Activated CD4-positive, alpha-beta T cell treated with anti-CD3 and anti-CD28 coated beads, Interleukin-2, amount 50 U/mL, for 4 hours (primary cell): ENCODE results near the gene NOLC1.

ENCODE experiments used
- DNase-seq, 2 experiments: peaks; one replicate each; pipeline ENCODE4 v3.0.0-alpha.2; 2020

Gene NOLC1

DNA sequence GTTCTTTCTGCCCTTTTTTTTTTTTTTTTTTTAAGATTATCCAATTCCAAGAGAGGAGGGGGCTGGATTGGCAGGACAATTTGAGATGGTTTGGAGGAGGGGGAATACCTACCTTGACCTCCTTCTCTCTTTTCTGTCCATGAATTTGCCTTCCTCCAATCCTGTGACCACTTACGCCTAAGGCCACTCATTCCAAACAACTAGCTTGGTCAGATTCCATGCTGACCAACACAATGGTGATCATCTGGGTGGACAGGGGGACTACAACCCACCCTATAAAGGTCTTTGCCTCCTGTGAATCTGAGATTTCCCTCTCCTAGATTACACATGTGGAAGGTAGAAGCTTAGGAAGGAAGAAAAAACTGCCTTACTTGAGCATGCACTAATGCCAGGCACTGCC lies 29.7 kb upstream of the NOLC1 start:
- no peak for DNase-seq

GRCh38 chr10:102123223-102123622 lies 29.0 kb upstream of the NOLC1 start:
- DNase-seq: no peak

- no peak for DNase-seq
Measured at GRCh38 chr10:102131286-102132170, 20.7 kb upstream of the NOLC1 start.

- DNase-seq: no peak
Measured at GRCh38 chr10:102132193-102132562, 20.0 kb upstream of the NOLC1 start.

- DNase-seq: peak; percentile 96 to 98
Measured at GRCh38 chr10:102132563-102133372, 19.4 kb upstream of the NOLC1 start, which contains the start of gene PPRC1. TSS of gene PPRC1 (plus strand) at chr10:102133040. CDS start at chr10:102133069, 29 bp downstream.

DNA sequence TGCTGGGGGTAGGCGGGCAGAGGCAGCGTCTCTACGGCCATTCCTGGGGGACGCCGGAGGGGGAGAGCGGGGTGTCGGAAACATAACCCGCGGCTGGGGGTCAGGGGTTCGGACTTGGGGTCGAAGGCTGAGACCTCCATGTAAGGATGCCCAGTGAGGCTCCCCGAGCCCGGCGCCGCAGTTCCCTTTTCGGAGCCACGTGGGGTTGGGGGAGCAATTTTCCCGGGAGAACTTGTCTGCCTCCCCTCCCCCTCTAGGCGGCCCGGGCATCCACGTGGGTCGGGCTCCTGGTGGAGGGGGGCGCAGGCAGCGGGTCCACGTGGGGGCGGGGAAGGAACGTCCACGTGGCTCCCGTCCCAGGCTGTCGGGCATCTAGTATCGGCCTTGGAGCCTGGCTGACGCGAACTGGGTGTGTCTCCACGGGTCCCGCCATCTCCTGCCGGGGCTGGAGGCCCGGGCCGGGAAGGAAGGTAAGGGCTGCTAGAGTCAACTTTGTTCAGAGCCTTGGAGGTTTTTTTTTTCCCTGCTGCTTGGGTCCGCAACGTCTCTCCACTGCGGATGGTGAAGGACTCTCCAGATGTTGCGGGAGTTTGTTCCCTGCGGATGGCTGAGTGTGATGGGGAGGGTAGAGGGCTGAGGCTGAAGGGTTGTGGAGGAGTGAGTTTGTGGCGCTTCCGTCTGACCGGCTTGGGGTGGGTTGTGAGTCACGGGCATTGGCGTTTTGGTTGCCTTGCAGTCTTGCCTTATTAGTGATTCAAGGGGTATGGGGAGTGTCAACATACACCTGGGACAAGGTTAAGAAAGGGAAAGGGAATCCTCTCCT lies 18.6 kb upstream of the NOLC1 start:
- peak; percentile 61 to 67 for DNase-seq

GRCh38 chr10:102134416-102134815 lies 17.8 kb upstream of the NOLC1 start:
- no peak for DNase-seq

DNA sequence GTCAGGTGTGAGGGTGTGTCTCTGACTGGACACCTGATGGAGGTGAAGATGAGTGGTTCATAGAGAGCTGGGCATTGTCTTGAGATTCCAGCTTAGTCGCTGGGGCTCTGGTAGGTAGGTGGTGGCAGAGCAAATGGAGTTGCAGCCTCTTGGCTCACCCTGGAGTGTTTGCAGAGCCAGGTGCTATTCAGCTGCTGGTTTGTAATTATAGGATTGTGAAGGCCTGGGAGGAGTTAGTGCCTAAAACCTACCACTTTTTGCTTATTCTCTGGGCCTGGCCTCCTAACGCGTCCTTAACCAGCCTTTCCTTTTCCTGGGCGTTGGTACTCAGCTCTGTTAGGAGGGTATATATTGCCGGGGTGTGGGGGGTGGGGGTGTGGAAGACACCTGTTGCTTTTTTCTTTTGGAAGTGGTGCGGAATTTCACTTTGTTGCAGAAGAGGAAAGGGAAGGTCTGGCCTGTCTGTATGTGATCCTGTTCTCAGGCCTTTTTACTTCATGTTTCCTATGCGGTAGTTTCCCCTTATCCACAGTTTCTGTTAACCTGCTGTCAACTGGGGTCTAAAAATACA lies 16.1 kb upstream of the NOLC1 start:
- no peak for DNase-seq

DNA sequence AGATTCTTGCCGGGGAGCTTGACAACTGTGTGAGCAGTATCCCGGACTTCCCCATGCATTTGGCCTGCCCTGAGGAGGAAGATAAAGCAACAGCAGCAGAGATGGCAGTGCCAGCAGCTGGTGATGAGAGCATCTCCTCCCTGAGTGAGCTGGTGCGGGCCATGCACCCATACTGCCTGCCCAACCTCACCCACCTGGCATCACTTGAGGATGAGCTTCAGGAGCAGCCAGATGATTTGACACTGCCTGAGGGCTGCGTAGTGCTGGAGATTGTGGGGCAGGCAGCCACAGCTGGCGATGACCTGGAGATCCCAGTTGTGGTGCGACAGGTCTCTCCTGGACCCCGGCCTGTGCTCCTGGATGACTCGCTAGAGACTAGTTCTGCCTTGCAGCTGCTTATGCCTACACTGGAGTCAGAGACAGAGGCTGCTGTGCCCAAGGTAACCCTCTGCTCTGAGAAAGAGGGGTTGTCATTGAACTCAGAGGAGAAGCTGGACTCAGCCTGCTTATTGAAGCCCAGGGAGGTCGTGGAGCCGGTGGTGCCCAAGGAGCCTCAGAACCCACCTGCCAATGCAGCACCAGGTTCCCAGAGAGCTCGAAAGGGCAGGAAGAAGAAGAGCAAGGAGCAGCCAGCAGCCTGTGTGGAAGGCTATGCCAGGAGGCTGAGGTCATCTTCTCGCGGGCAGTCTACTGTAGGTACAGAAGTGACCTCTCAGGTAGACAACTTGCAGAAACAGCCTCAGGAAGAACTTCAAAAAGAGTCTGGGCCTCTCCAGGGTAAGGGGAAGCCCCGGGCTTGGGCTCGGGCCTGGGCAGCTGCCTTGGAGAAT lies 12.7 kb upstream of the NOLC1 start:
- no peak for DNase-seq

GRCh38 chr10:102140218-102140617 lies 12.0 kb upstream of the NOLC1 start:
- DNase-seq: no peak

- DNase-seq: no peak
Measured at GRCh38 chr10:102140913-102141540, 11.2 kb upstream of the NOLC1 start.

DNA sequence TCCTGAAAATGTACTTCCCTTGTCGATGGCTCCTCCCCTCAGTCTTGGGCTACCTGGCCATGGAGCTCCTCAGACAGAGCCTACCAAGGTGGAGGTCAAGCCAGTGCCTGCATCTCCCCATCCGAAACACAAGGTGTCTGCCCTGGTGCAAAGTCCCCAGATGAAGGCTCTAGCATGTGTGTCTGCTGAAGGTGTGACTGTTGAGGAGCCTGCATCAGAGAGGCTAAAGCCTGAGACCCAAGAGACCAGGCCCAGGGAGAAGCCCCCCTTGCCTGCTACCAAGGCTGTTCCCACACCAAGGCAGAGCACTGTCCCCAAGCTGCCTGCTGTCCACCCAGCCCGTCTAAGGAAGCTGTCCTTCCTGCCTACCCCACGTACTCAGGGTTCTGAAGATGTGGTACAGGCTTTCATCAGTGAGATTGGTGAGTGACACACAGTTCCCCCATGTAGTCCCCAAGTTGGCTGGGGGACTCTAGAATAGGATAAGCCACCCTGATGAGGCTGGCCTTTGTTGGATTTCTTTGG lies 10.5 kb upstream of the NOLC1 start:
- no peak for DNase-seq

GRCh38 chr10:102146971-102147428 lies 5.2 kb upstream of the NOLC1 start:
- DNase-seq: no peak

- DNase-seq: no peak
Measured at GRCh38 chr10:102147561-102147960, 4.6 kb upstream of the NOLC1 start.

DNA sequence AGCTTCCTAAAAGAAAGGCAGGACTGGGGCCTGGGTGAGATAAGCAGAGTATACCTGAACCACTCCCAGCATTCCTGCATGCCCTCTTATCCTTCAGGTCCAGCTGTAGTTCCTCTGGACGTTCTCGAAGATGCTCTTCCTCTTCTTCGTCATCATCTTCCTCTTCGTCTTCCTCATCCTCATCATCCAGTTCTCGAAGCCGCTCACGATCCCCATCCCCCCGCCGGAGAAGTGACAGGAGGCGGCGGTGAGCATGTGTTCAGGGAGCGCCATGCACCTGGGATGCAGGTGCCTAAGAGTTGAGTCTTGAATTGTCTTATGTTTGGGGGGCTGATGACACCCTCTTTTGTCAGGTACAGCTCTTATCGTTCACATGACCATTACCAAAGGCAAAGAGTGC lies 3.9 kb upstream of the NOLC1 start:
- no peak for DNase-seq

- DNase-seq: no peak
Measured at GRCh38 chr10:102150970-102151773, 1.0 kb upstream of the NOLC1 start.

- DNase-seq: peak; percentile 50 to 53
Measured at GRCh38 chr10:102152545-102152890, 329 bp downstream of the NOLC1 start.

DNA sequence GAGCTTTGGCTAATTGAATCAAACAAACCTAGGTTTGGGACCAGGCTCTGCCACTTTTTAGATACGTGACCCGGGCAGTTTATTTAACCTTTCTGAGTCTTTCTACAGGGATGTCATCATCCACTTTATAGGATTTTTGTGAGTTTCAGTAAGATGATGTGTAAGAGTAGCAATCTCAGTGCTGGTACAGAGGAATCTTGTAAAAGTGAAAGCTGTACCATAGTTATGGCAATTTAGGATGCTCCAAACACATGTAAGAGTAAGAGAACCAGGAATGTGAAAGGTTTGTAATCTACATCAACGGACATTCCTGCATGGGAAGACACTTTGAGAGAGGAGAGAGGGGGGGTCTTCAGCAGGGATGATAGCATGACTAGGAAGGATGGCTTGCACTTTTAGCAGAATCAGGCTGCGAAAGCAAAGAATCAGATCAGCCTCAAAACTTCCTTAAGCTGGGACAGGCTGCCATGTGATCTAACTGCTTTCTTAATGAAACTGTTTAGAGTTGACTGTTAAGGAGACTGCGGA lies 968 bp downstream of the NOLC1 start:
- DNase-seq: no peak

GRCh38 chr10:102154466-102155116 lies 2.4 kb downstream of the NOLC1 start:
- DNase-seq: no peak
